Measurements from ENCODE around the gene CCDC88B. TPM values are rescaled to one million over a fixed set of nuclear protein-coding genes. Genes with fewer than 3 reads are reported as not detected.
"Not testable (repeated sequence)": the region's sequence is repeated elsewhere in the genome, so short reads cannot be mapped to it uniquely, and the experiment has no call there.

The CCDC88B gene
- total RNA-seq, 2 experiments from 2014 or later, result 103 to 127 TPM

- CTCF ChIA-PET, result interaction anchor here (0.7 to 5.0 kb wide), 7 partner anchors 13 to 133 kb away, joined by 3 to 54 read pairs (median 14); partner anchors contain the start of genes ESRRA, FERMT3 and STIP1
- POLR2A ChIA-PET, result no interaction called here
- Mint-ChIP-seq H3K36me3 (ENCODE audit: low read depth) (peaks cover 26% of the 10 kb centered on the region), H3K27me3 (no peaks in the 10 kb centered on the region), H3K4me3 (peak overlapping the region; percentile 94), H3K27ac (peak overlapping the region; percentile 99), H3K9me3 (no peaks in the 10 kb centered on the region), H3K4me1 (peaks cover 33% of the 10 kb centered on the region)
- DNase-seq, result no peak
Observed at GRCh38 chr11:64318766-64319761, 20.9 kb upstream of the CCDC88B start.

DNA sequence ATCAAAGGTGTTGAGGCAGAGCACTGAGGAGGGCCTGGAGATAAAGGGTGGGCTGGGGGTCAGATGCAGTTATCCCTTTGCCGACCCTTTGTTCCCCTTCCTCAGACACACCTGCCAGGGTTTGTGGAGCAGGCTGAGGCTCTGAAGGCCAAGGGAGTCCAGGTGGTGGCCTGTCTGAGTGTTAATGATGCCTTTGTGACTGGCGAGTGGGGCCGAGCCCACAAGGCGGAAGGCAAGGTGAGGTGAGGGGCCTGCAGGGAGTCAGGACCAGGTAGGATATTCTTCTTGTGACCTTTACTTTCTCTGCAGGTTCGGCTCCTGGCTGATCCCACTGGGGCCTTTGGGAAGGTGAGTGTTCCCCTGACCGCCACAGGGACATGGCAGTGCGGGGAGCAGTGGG lies 19.4 kb upstream of the CCDC88B start:
- ChIA-PET CTCF (interaction anchor here (0.7 to 5.0 kb wide), 4 partner anchors 11 to 913 kb away, joined by 3 to 54 read pairs (median 4); no protein-coding TSS in a partner anchor), POLR2A (no interaction called here)
- H3K27me3 Mint-ChIP-seq, result no peaks in the 10 kb centered on the region
- H3K27ac Mint-ChIP-seq, result no peak overlapping the region
- DNase-seq, result no peak
- no peaks in the 10 kb centered on the region for H3K9me3 Mint-ChIP-seq
- no peak overlapping the region for H3K4me3 Mint-ChIP-seq
- peaks cover 31% of the 10 kb centered on the region for H3K4me1 Mint-ChIP-seq
- H3K36me3 Mint-ChIP-seq (ENCODE audit: low read depth), result peaks cover 22% of the 10 kb centered on the region

GRCh38 chr11:64321026-64321425 lies 19.0 kb upstream of the CCDC88B start:
- no peaks in the 10 kb centered on the region for H3K9me3 Mint-ChIP-seq
- peaks cover 22% of the 10 kb centered on the region for H3K36me3 Mint-ChIP-seq (ENCODE audit: low read depth)
- POLR2A ChIA-PET, result no interaction called here
- CTCF ChIA-PET, result interaction anchor here (0.8 kb wide), 1 partner anchor 116 kb away, joined by 3 read pairs; no protein-coding TSS in a partner anchor
- H3K27me3 Mint-ChIP-seq, result no peaks in the 10 kb centered on the region
- H3K4me3 Mint-ChIP-seq, result no peak overlapping the region
- DNase-seq, result no peak
- H3K4me1 Mint-ChIP-seq, result peaks cover 31% of the 10 kb centered on the region
- H3K27ac Mint-ChIP-seq, result no peak overlapping the region

DNA sequence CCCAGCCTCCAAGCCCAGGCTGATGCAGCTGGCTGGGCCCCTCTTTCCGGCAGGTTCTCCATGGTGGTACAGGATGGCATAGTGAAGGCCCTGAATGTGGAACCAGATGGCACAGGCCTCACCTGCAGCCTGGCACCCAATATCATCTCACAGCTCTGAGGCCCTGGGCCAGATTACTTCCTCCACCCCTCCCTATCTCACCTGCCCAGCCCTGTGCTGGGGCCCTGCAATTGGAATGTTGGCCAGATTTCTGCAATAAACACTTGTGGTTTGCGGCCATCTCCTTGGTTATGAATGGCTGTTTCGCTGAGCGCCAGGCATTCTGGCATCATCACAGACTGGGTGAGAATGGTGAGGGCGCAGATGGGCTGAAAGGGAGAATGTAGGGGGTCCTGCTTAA lies 18.5 kb upstream of the CCDC88B start:
- H3K4me1 Mint-ChIP-seq, result peaks cover 27% of the 10 kb centered on the region
- no peaks in the 10 kb centered on the region for H3K9me3 Mint-ChIP-seq
- no peak overlapping the region for H3K4me3 Mint-ChIP-seq
- ChIA-PET CTCF (interaction anchor here (0.6 to 1.2 kb wide), 3 partner anchors 10 to 28 kb away, joined by 3 to 4 read pairs (median 3); no protein-coding TSS in a partner anchor), POLR2A (no interaction called here)
- no peak overlapping the region for H3K27ac Mint-ChIP-seq
- DNase-seq, result no peak
- peaks cover 19% of the 10 kb centered on the region for H3K36me3 Mint-ChIP-seq (ENCODE audit: low read depth)
- H3K27me3 Mint-ChIP-seq, result no peaks in the 10 kb centered on the region

- peaks cover 10% of the 10 kb centered on the region for H3K36me3 Mint-ChIP-seq (ENCODE audit: low read depth)
- H3K9me3 Mint-ChIP-seq, result no peaks in the 10 kb centered on the region
- H3K4me3 Mint-ChIP-seq, result no peak overlapping the region
- peaks cover 19% of the 10 kb centered on the region for H3K4me1 Mint-ChIP-seq
- H3K27me3 Mint-ChIP-seq, result no peaks in the 10 kb centered on the region
- DNase-seq, result no peak
- CTCF ChIA-PET, result interaction anchor here (0.9 to 1.7 kb wide), 4 partner anchors 9 to 21 kb away, joined by 3 to 9 read pairs (median 4); no protein-coding TSS in a partner anchor
- POLR2A ChIA-PET, result no interaction called here
- no peak overlapping the region for H3K27ac Mint-ChIP-seq
Observed at GRCh38 chr11:64322925-64323260, 17.1 kb upstream of the CCDC88B start.

- H3K4me3 Mint-ChIP-seq, result no peak overlapping the region
Observed at GRCh38 chr11:64323373-64323772, 16.6 kb upstream of the CCDC88B start.

DNA sequence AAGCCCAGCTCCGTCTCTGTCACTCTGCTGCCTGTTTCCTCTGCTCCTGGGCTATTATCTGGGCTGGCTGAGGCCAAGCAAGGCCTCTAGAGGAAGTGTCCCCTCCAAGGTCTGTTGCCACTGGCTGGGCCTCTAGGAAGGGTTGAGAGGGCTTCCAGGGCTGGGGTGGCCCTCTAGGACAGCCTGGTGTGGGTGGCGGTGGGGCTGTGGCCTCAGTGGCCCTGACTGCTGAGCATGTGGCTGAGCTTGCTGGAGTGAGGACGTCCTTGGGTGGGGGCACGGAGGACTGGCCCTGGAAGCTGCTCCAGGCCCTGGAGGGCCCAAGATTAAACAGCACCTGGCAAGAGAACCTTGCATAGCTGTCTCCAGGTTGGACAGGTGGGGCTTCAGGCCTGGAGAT lies 16.0 kb upstream of the CCDC88B start:
- H3K4me1 Mint-ChIP-seq, result peaks cover 13% of the 10 kb centered on the region
- H3K4me3 Mint-ChIP-seq, POLR2A ChIA-PET, DNase-seq, H3K27me3 Mint-ChIP-seq, H3K9me3 Mint-ChIP-seq: not testable (repeated sequence)
- peak overlapping the region; percentile 68 for H3K27ac Mint-ChIP-seq
- CTCF ChIA-PET, result interaction anchor here (0.6 to 1.7 kb wide), 3 partner anchors 8 to 133 kb away, joined by 3 to 9 read pairs (median 3); no protein-coding TSS in a partner anchor
- peaks cover 10% of the 10 kb centered on the region for H3K36me3 Mint-ChIP-seq (ENCODE audit: low read depth)

More at GRCh38 chr11:64323373-64323772, 16.6 kb upstream of the CCDC88B start:
- Mint-ChIP-seq H3K36me3 (ENCODE audit: low read depth) (peaks cover 10% of the 10 kb centered on the region), H3K9me3 (no peaks in the 10 kb centered on the region), H3K27me3 (no peaks in the 10 kb centered on the region), H3K27ac (no peak overlapping the region), H3K4me1 (peaks cover 16% of the 10 kb centered on the region)
- POLR2A ChIA-PET, result no interaction called here
- DNase-seq, result no peak
- CTCF ChIA-PET, result interaction anchor here (0.9 to 1.7 kb wide), 4 partner anchors 8 to 23 kb away, joined by 3 to 9 read pairs (median 4); no protein-coding TSS in a partner anchor

DNA sequence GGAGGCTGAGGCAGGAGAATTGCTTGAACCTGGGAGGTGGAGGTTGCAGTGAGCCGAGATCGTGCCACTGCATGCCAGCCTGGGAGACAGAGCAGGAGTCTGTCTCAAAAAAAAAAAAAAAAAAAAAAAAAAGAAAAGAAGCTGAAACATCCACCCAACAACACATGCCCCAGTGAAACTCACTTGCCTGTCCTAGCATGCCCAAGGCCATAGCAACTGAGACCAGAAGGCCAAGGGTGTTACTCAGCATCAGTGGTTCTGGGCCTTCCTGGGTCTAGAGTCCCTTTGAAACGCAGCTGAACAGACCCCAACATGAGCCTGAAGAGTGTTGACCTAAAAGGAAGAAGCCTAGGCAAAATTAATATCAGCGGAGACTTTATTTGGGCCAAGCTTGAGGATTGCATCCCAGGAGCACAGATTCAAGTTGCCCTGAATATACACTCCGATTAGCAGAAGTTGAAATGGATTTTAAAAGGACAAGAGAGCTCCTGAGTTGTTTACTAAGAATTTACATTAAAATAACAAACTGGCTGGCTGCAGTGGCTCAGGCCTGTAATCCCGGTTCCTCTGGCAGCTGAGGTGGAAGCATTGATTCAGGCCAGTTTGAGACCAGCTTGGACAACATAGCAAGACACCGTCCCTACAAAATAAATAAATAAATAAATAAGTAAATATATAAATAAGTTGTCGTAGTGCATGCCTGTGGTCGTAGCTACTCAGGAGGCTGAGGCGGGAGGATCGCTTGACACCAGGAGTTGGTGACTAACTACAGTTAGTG lies 15.1 kb upstream of the CCDC88B start:
- Mint-ChIP-seq H3K9me3 (no peaks in the 10 kb centered on the region), H3K4me1 (peaks cover 6% of the 10 kb centered on the region), H3K27me3 (no peaks in the 10 kb centered on the region), H3K27ac (no peak overlapping the region), H3K4me3 (no peak overlapping the region), H3K36me3 (ENCODE audit: low read depth) (peaks cover 9% of the 10 kb centered on the region)
- DNase-seq, result no peak
- ChIA-PET POLR2A (no interaction called here), CTCF (interaction anchor here (0.6 to 1.5 kb wide), 3 partner anchors 12 to 35 kb away, joined by 3 to 4 read pairs (median 4); no protein-coding TSS in a partner anchor)

DNA sequence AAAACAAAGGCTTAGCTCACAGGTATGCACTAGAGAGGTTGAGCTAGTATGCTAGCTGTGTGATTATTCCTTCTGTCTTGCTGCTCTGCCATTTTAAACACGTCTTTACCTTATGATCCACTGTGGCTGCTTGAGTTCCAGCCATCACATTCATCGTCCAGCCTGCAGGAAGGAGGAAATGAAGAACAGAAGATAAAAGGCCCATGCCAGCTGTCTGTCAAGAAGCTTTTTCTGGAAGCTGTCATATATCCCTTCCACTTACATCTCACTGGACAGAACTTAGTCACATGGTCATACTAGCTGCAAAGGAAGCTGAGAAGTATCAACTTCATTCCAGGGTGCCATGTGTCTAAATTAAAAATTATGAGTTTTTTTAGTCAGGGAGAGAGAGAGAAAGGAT lies 12.6 kb upstream of the CCDC88B start:
- DNase-seq, result no peak
- no peaks in the 10 kb centered on the region for H3K36me3 Mint-ChIP-seq (ENCODE audit: low read depth)
- no peaks in the 10 kb centered on the region for H3K27me3 Mint-ChIP-seq
- POLR2A ChIA-PET, result no interaction called here
- peaks cover 19% of the 10 kb centered on the region for H3K4me1 Mint-ChIP-seq
- CTCF ChIA-PET, result interaction anchor here (0.6 to 1.2 kb wide), 2 partner anchors 10 to 16 kb away, joined by 4 read pairs; partner anchors contain the start of genes PRDX5 and TRMT112
- H3K9me3 Mint-ChIP-seq, result no peaks in the 10 kb centered on the region
- H3K4me3 Mint-ChIP-seq, result no peak overlapping the region
- no peak overlapping the region for H3K27ac Mint-ChIP-seq

- no peaks in the 10 kb centered on the region for H3K36me3 Mint-ChIP-seq (ENCODE audit: low read depth)
- no peaks in the 10 kb centered on the region for H3K9me3 Mint-ChIP-seq
- ChIA-PET CTCF (interaction anchor here (1.2 kb wide), 1 partner anchor 10 kb away, joined by 4 read pairs; the partner anchor contains the start of genes PRDX5 and TRMT112), POLR2A (no interaction called here)
- H3K27me3 Mint-ChIP-seq, result no peaks in the 10 kb centered on the region
- no peak overlapping the region for H3K4me3 Mint-ChIP-seq
- H3K4me1 Mint-ChIP-seq, result peaks cover 22% of the 10 kb centered on the region
- no peak for DNase-seq
- H3K27ac Mint-ChIP-seq, result no peak overlapping the region
Observed at GRCh38 chr11:64327993-64328392, 12.0 kb upstream of the CCDC88B start.

DNA sequence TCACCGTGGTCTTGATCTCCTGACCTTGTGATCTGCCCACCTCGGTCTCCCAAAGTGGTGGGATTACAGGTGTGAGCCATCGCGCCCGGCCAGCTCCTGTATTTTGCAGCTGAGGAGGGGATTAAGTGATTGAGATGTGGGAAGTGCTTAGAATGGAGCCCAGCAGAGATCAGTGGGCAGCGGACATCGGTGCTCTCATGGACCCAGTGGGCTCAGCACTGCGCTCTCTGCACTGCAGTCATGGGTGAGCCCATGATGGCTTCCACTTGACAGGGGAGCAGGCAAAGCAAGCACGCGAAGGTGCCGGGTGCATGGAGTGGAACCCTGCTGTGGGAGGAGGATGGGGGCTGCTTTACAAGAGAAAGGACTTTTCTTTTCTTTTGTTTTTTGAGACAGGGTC lies 9.1 kb upstream of the CCDC88B start:
- DNase-seq, result no peak
- ChIA-PET POLR2A (interaction anchor here (1.5 kb wide), 1 partner anchor 13 kb away, joined by 12 read pairs; the partner anchor contains the start of genes PRDX5 and TRMT112), CTCF (interaction anchor here (0.7 to 4.4 kb wide), 20 partner anchors 8 to 1919 kb away, joined by 3 to 54 read pairs (median 4); partner anchors contain the start of genes BAD, CCDC88B, ESRRA and PRDX5)
- Mint-ChIP-seq H3K9me3 (no peaks in the 10 kb centered on the region), H3K4me1 (peaks cover 26% of the 10 kb centered on the region), H3K4me3 (no peak overlapping the region), H3K36me3 (ENCODE audit: low read depth) (peaks cover 3% of the 10 kb centered on the region), H3K27ac (no peak overlapping the region), H3K27me3 (no peaks in the 10 kb centered on the region)

All from activated CD4-positive, alpha-beta T cell treated with anti-CD3 and anti-CD28 coated beads, Interleukin-2, amount 10 ng/mL, durations not matched to agents 7 days and 5 days (primary cell).